SU-DHL-6 (cell line): ENCODE measurements around the gene FMNL1.
"Not testable (repeated sequence)": the region's sequence is repeated elsewhere in the genome, so short reads cannot be mapped to it uniquely, and the experiment has no call there.

Experiments used
- H2AFZ ChIP-seq: fragments of 200-600 bp; sonication (generic); 2 replicates; pipeline ENCODE4 v1.6.1; 2014; ENCODE audit warnings: low read depth, mild to moderate bottlenecking, moderate library complexity, mixed read lengths, antibody characterized with exemption, low read length; ENCODE audit not compliant: severe bottlenecking
- H3F3A ChIP-seq: fragments of 200-600 bp; shearing (Covaris generic); 2 replicates; pipeline ENCODE4 v1.6.0; 2016; ENCODE audit warnings: antibody characterized with exemption, mild to moderate bottlenecking; ENCODE audit not compliant: insufficient read depth
- H3K27ac ChIP-seq: fragments of 200-600 bp; sonication (generic); 2 replicates; pipeline ENCODE4 v1.5.1; 2016; ENCODE audit warnings: low read depth, mild to moderate bottlenecking, low read length, moderate library complexity, mixed read lengths
- H3K27me3 ChIP-seq: fragments of 200-600 bp; sonication (generic), shearing (Covaris generic); 2 replicates; pipeline ENCODE4 v1.6.0; 2014; ENCODE audit warnings: mild to moderate bottlenecking, low read length
- H3K36me3 ChIP-seq: fragments of 200-600 bp; sonication (generic); 2 replicates; pipeline ENCODE4 v1.6.1; 2014; ENCODE audit warnings: mild to moderate bottlenecking, low read length, mixed read lengths
- H3K4me2 ChIP-seq: fragments of 300-600, 200-600 bp; shearing (Covaris generic), sonication (generic); 2 replicates; pipeline ENCODE4 v1.6.0; 2014; ENCODE audit warnings: low read length, low read depth, mild to moderate bottlenecking; ENCODE audit not compliant: poor library complexity, severe bottlenecking
- H3K4me3 ChIP-seq: fragments of 200-600 bp; sonication (generic); 2 replicates; pipeline ENCODE4 v1.5.1; 2014; ENCODE audit warnings: antibody characterized with exemption, low read length, mild to moderate bottlenecking, mixed read lengths; ENCODE audit not compliant: insufficient read depth, poor library complexity, severe bottlenecking
- H3K79me2 ChIP-seq: fragments of 200-600 bp; sonication (generic); 2 replicates; pipeline ENCODE4 v1.6.1; 2014; ENCODE audit warnings: mild to moderate bottlenecking, low read length, moderate library complexity; ENCODE audit not compliant: insufficient read depth
- H3K9ac ChIP-seq: fragments of 200-600 bp; sonication (generic); 2 replicates; pipeline ENCODE4 v1.7.0; 2014; ENCODE audit warnings: mild to moderate bottlenecking, low read length
- H3K9me2 ChIP-seq: fragments of 200-600 bp; sonication (generic); replicated peaks from 2 replicates; pipeline ENCODE4 v1.6.1; 2014; ENCODE audit warnings: low read length; ENCODE audit not compliant: insufficient read depth
- H3K9me3 ChIP-seq: fragments of 200-600 bp; sonication (generic); 2 replicates; pipeline ENCODE4 v1.6.1; 2014; ENCODE audit warnings: low read length, mixed read lengths; ENCODE audit not compliant: insufficient read depth
- H4K20me1 ChIP-seq: fragments of 200-600 bp; sonication (generic); 2 replicates; pipeline ENCODE4 v1.6.1; 2014; ENCODE audit warnings: low read depth, mild to moderate bottlenecking, antibody characterized with exemption, low read length, moderate library complexity, mixed read lengths
- EZH2phosphoT487 ChIP-seq: fragments of 200-600 bp; sonication (generic), shearing (Covaris generic); conservative IDR thresholded peaks from 2 replicates; pipeline ENCODE4 v1.6.1; 2018; ENCODE audit warnings: mild to moderate bottlenecking, antibody characterized with exemption, low read length, moderate library complexity, mixed read lengths
- TF ChIP-seq, protein P1 (sequence below): fragments of 200-600 bp; sonication (generic); IDR thresholded peaks from one replicate; pipeline ENCODE4 v1.5.1; 2017; ENCODE audit warnings: antibody characterized with exemption, mild to moderate bottlenecking, low read length, moderate library complexity; ENCODE audit not compliant: insufficient read depth, poor library complexity, severe bottlenecking

The FMNL1 gene

DNA sequence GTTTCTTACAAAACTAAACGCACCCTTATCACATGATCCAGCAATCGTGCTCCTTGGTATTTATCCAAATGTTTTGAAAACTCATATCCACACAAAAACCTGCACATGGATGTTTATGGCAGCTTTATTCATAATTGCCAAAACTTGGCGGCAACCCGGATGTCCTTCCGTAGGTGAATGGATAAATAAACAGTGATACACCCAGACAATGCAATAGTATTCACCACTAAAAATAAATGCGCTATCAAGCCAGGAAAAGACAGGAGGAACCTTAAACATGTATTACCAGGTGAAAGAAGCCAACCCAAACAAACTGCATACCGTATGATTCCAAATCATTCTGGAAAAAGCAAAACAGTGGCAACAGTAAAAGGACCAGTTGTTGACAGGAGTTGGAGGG, 30.2 kb downstream of the FMNL1 start:
- Histone ChIP-seq H3K9ac (no peak overlapping the region), H3K27ac (no peak overlapping the region), H3K9me3 (no peaks in the 10 kb centered on the region), H3K9me2 (no peaks in the 10 kb centered on the region), H3F3A (peaks cover 4% of the 10 kb centered on the region; the same call in 1 of the 2 replicates), H4K20me1 (no peaks in the 10 kb centered on the region), H3K4me3 (no peak overlapping the region), H3K4me2 (no peak overlapping the region), H2AFZ (no peak overlapping the region), H3K79me2 (peaks cover 7% of the 10 kb centered on the region; the same call in 1 of the 2 replicates), H3K36me3 (no peaks in the 10 kb centered on the region), H3K27me3 (no peaks in the 10 kb centered on the region)
- TF ChIP-seq, protein P1, sequence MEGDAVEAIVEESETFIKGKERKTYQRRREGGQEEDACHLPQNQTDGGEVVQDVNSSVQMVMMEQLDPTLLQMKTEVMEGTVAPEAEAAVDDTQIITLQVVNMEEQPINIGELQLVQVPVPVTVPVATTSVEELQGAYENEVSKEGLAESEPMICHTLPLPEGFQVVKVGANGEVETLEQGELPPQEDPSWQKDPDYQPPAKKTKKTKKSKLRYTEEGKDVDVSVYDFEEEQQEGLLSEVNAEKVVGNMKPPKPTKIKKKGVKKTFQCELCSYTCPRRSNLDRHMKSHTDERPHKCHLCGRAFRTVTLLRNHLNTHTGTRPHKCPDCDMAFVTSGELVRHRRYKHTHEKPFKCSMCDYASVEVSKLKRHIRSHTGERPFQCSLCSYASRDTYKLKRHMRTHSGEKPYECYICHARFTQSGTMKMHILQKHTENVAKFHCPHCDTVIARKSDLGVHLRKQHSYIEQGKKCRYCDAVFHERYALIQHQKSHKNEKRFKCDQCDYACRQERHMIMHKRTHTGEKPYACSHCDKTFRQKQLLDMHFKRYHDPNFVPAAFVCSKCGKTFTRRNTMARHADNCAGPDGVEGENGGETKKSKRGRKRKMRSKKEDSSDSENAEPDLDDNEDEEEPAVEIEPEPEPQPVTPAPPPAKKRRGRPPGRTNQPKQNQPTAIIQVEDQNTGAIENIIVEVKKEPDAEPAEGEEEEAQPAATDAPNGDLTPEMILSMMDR = no peak
- TF ChIP-seq EZH2phosphoT487 = no peak

DNA sequence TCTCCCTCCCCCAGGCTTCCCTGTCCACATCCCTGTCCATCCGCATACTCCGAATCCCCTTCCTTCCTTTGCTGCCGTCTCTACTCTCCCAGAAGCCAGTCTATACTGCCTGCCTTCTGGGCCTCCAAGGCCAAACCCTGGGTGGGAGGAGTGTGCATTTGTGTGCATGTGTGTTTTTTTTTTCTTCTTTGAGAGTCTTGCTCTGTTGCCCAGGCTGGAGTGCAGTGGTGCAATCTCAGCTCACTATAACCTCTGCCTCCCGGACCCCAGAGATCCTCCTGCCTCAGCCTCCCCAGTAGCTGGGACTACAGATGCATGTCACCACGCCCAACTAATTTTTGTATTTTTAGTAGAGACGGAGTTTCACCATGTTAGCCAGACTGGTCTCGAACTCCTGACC, 31.6 kb downstream of the FMNL1 start:
- not testable (repeated sequence) for H3K9ac ChIP-seq, H4K20me1 ChIP-seq, H3K79me2 ChIP-seq, H2AFZ ChIP-seq, H3K36me3 ChIP-seq, H3K27ac ChIP-seq, H3F3A ChIP-seq, H3K4me2 ChIP-seq, H3K9me2 ChIP-seq, H3K27me3 ChIP-seq, H3K4me3 ChIP-seq, H3K9me3 ChIP-seq

GRCh38 chr17:45253879-45254278, 32.2 kb downstream of the FMNL1 start:
- Histone ChIP-seq H2AFZ (no peak overlapping the region), H3K79me2 (peaks cover 3% of the 10 kb centered on the region; the same call in 1 of the 2 replicates), H3K9me2 (no peaks in the 10 kb centered on the region), H4K20me1 (no peaks in the 10 kb centered on the region), H3F3A (no peaks in the 10 kb centered on the region), H3K9ac (no peak overlapping the region), H3K9me3 (no peaks in the 10 kb centered on the region), H3K27me3 (no peaks in the 10 kb centered on the region), H3K4me3 (no peak overlapping the region), H3K27ac (no peak overlapping the region), H3K36me3 (no peaks in the 10 kb centered on the region), H3K4me2 (no peak overlapping the region)
- TF ChIP-seq, protein P1 = no peak

- Histone ChIP-seq H4K20me1 (no peaks in the 10 kb centered on the region), H3K9ac (no peak overlapping the region), H3F3A (no peaks in the 10 kb centered on the region), H3K9me3 (no peaks in the 10 kb centered on the region), H3K4me3 (no peak overlapping the region), H3K36me3 (no peaks in the 10 kb centered on the region), H3K79me2 (no peaks in the 10 kb centered on the region), H2AFZ (no peak overlapping the region), H3K27me3 (no peaks in the 10 kb centered on the region), H3K27ac (no peak overlapping the region), H3K9me2 (no peaks in the 10 kb centered on the region), H3K4me2 (no peak overlapping the region)
- no peak for TF ChIP-seq EZH2phosphoT487
- TF ChIP-seq, protein P1 = no peak
These were observed 33.7 kb downstream of the FMNL1 start for GRCh38 chr17:45255358-45255757.
